ENCODE results near the gene CTIF.

Gene CTIF

GRCh38 chr18:48551100-48551499 is 12.3 kb downstream of the CTIF start:
- DNase-seq (ENCODE audit: low read depth in 4 of 4, low spot score in 1 of 4), result no peak

- no peak for DNase-seq (ENCODE audit: low read depth in 4 of 4, low spot score in 1 of 4)
These were observed 13.3 kb downstream of the CTIF start for GRCh38 chr18:48552130-48552529.

DNA sequence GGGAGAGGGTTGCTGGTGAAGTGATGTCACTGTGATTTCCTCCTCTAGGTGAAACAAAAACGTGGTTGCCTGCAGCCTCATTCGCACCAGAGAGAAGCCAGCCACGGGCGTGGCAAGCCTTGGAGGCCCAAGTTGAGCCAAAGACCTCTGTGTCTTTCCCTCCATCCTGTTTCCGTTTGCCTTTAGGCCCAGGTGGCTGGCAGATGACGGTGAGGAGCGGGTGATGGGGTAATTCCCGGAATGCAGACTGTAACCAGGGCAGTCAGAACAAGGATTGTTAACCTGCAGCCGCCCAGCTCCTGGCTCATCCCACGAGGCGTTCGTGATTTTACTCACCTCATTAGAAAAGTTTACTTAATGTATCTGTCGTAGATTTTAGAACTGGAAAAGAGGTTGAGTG is 14.4 kb downstream of the CTIF start:
- DNase-seq (ENCODE audit: low read depth in 4 of 4, low spot score in 1 of 4), result no peak

DNA sequence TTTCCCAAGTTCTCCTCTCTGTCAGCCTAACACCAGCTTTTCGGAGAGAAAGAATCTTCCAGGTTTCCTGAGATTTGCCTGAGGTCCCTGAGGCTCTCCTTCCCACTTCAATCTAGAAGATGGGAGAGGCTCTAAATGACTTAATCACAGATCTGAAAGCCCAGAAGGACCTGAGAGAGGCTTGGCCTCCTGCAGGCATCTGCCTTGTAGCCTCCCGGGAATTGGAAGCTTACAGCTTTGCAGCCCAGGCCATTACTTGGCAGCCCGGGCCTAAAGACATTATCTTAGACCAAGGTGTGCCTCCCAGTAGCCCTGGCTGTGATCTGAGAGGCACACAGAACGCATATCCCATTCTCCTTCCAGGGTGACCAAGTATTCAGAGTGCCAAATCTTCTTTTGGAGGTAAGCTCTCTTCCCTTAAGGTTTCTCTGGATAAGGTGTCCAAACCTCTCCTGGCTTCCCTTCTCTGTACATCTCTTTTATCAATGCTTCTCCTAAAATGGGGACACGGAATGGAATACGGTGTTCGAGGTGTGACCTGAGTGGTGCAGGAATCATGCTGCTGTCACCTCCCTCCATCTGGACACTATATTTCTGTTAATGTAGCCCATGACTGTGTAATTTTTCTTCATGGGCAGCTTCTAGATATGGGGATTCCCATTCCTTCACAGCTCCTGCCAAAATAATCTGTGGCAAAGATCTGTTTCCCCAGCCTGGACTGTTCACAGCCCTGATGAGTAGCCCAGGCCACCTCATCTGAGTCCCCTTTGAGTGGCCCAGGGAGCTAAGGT is 16.0 kb downstream of the CTIF start:
- no peak for DNase-seq (ENCODE audit: low read depth in 4 of 4, low spot score in 1 of 4)

GRCh38 chr18:48555465-48555995 is 16.7 kb downstream of the CTIF start:
- no peak for DNase-seq (ENCODE audit: low read depth in 4 of 4, low spot score in 1 of 4)

DNA sequence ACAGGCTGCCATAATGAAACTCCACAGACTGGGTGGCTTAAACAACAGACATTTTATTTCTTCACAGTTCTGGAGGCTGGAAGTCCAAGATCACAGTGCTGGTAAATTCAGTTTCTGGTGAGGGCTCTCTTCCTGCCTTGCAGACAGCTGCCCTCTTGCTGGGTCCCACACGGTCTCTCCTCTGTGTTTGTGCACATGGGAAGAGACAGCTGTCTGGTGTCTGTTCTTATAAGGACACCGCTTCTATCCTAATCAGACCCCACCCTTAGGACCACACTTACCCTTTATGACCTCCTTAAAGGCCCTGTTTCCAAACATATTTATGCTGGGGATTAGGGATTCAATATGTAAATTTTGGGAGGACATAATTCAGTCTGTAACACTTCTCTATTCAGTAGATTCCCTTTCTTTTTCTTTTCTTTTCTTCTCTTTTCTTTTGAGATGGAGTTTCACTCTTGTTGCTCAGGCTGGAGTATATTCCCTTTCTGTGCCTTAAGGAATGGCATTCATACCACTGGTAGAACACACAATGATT is 18.9 kb downstream of the CTIF start:
- no peak for DNase-seq (ENCODE audit: low read depth in 4 of 4, low spot score in 1 of 4)

DNA sequence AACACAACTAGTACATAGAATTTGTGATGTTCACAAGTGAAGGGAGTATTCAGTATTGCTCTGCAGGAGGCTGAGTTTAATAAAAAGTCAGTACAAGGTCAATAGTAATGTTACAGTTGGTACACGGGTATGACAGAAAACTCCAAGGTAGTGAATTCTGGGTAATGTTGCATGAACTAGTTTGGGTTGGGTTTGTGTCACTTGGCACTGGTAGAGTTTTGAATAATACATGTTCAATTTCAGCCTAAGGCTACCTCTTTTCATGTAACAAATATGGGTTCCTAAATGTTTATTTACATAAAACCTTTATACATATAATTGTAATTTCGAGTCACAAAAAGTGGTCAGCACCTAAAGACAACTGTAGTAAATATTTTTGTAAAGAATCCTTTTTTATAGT is 19.4 kb downstream of the CTIF start:
- DNase-seq (ENCODE audit: low read depth in 4 of 4, low spot score in 1 of 4), result no peak

DNA sequence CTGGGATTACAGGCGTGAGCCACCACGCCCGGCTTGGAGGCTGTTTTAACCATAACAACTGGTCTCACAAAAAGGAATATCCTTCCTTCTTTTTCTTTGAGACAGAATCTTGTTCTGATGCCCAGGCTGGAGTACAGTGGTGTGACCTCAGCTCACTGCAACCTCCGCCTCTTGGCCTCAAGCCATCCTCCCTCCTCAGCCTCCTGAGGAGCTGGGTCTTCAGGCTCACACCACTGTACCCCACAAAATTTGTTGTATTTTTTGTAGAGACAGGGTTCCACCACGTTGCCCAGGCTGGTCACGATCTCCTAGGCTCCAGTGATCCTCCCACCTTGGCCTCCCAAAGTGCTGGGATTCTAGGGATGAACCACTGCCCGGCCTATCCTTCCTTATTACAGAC is 21.7 kb downstream of the CTIF start:
- no peak for DNase-seq (ENCODE audit: low read depth in 4 of 4, low spot score in 1 of 4)

DNA sequence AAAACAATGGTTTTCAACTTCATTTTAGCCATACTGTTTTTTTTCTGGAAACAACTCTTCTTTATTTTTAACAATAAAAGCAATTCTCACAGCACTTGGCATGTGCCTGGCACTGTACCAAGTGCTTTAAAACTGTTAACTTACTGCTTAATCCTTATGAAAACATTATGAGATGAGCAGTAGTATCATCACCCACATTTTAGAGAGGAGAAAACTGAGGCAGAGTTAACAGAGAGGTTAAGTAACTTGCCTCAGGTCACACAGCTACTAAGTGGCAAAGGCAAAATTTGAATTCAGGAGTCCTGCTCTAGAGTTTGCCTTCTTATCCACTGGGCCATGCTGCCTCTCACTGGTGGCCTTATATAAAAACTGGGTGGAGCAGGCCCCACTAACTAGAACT is 23.2 kb downstream of the CTIF start:
- no peak for DNase-seq (ENCODE audit: low read depth in 4 of 4, low spot score in 1 of 4)

GRCh38 chr18:48563027-48563426 is 24.2 kb downstream of the CTIF start:
- no peak for DNase-seq (ENCODE audit: low read depth in 4 of 4, low spot score in 1 of 4)

DNA sequence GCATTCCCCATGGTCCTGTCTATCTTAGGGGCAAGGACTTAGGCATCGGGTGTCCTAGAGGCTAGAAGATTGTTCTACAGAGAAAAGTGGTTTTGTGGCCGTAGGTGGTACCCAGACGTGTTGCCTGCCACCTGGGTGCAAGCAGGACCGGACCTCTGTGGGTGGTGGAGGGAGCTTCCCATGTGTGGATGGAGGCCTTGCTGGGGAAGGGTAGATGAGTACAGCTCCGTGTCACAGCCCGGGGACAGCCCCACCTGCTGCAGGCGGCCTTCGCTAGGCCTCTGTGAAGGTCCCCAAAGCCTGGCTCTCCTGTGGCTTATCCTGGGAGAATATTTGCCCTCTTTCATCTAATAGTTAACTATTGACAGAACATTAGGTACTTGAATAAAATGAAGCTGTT is 25.3 kb downstream of the CTIF start:
- DNase-seq (ENCODE audit: low read depth in 4 of 4, low spot score in 1 of 4), result no peak

GRCh38 chr18:48565105-48565504 is 26.3 kb downstream of the CTIF start:
- no peak for DNase-seq (ENCODE audit: low read depth in 4 of 4, low spot score in 1 of 4)

DNA sequence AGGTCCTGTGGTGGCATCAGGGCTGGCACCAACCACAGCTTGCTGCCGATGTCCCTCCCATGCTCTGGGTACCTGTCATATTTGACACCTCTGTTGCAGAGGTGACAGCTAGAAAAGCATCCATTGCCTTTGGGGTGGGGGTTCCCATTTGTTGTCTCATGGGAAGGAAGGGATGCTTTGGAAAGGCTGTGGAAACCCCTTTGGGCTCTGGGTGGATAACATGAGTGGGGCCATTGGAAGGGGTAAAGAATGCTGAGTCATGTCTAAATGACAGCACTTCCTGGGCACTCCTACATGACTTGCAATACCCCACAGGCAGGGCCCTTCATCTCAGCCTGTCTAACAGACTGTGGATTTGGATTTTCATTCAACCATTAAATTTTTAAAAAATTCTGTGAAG is 27.8 kb downstream of the CTIF start:
- no peak for DNase-seq (ENCODE audit: low read depth in 4 of 4, low spot score in 1 of 4)

- no peak for DNase-seq (ENCODE audit: low read depth in 4 of 4, low spot score in 1 of 4)
These were observed 28.6 kb downstream of the CTIF start for GRCh38 chr18:48567388-48567787.

- no peak for DNase-seq (ENCODE audit: low read depth in 4 of 4, low spot score in 1 of 4)
These were observed 30.5 kb downstream of the CTIF start for GRCh38 chr18:48569139-48569914.

- DNase-seq (ENCODE audit: low read depth in 4 of 4, low spot score in 1 of 4), result no peak
These were observed 31.1 kb downstream of the CTIF start for GRCh38 chr18:48569915-48570264.

GRCh38 chr18:48570313-48570712 is 31.5 kb downstream of the CTIF start:
- DNase-seq (ENCODE audit: low read depth in 4 of 4, low spot score in 1 of 4), result no peak

GRCh38 chr18:48571639-48572384 is 33.0 kb downstream of the CTIF start:
- no peak for DNase-seq (ENCODE audit: low read depth in 4 of 4, low spot score in 1 of 4)

- no peak for DNase-seq (ENCODE audit: low read depth in 4 of 4, low spot score in 1 of 4)
These were observed 33.7 kb downstream of the CTIF start for GRCh38 chr18:48572402-48573126.

DNA sequence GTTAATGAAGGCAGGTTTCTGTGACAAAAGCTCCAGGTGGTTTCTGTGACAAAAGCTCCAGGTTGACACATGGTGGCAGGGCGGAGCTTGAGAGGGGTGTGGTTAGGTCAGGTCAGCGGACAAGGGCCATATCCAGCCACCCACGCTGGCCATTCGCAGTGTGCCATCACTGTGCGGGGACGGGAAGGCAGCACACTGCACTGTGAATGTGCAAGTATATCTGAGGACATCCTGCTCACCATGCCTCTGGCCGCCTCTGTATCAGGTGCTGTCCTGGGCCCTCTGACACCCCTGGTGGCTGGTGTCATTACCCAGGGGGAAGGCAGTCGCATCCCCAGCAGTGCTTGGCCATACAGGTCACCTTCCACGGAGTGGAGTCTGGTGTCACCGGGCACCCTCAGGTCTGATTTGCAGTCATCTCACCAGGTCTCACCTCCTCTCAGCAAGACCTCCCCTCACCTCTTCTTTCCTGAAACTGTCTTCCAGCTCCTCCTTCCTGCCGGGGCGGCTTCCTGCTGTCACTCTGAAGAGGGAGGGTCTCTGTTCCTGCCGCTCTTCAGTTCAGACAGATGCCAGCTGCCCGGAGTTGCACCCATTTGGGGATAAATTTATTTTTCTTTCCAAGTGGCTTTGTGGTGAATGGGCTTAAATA is 34.9 kb downstream of the CTIF start:
- no peak for DNase-seq (ENCODE audit: low read depth in 4 of 4, low spot score in 1 of 4)

Data from stimulated activated CD4-positive, alpha-beta T cell treated with anti-CD3 and anti-CD28 coated beads, Interleukin-1b, Interleukin-23, amount 100 ng/mL, for 24 hours (primary cell).